Measurements from ENCODE around the gene E2F4.

DNA sequence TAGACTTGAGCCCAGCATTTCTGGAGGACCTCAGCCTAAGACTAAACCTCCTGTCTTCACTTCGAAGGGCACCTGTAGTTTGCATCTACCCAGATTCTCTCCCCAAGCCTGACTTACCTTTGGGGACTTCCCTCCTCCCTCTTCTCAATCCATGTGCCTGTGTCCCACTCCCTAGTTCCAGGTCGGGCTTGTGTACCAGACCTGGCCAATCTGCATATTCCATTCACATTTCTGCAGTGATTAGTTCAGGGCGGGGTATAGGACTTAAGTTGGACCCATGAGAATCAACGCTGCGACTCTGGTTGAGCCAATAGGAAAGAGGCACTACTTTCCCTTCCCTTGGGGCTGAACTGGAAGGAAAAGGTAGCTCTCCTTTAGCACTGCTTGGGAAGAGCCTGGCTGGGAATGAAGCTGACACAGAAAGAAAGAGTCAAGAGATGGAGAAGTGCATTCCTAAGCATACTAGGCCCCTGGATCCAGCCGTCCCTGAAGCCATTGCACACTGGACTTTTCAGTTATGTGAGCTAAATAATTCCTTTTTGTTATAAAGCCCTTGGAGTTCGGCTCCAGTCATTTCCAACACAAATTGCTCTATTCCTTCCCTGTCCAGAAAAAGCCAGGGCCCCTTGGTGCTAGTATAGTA lies 34.7 kb upstream of the E2F4 start:
- TF ChIP-seq, protein P1, sequence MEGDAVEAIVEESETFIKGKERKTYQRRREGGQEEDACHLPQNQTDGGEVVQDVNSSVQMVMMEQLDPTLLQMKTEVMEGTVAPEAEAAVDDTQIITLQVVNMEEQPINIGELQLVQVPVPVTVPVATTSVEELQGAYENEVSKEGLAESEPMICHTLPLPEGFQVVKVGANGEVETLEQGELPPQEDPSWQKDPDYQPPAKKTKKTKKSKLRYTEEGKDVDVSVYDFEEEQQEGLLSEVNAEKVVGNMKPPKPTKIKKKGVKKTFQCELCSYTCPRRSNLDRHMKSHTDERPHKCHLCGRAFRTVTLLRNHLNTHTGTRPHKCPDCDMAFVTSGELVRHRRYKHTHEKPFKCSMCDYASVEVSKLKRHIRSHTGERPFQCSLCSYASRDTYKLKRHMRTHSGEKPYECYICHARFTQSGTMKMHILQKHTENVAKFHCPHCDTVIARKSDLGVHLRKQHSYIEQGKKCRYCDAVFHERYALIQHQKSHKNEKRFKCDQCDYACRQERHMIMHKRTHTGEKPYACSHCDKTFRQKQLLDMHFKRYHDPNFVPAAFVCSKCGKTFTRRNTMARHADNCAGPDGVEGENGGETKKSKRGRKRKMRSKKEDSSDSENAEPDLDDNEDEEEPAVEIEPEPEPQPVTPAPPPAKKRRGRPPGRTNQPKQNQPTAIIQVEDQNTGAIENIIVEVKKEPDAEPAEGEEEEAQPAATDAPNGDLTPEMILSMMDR (IDR thresholded peaks at IDR 0.05), result no peak
- no peak for TF ChIP-seq POLR2A (IDR thresholded peaks at IDR 0.05)

Data from body of pancreas (tissue), 4 donors.